GM23338 (cell line): Measurements from ENCODE around the gene KRT9. TPM values are rescaled to one million over a fixed set of nuclear protein-coding genes. Genes with fewer than 3 reads are reported as not detected.

Experiments
- ATAC-seq: fragments of 200-7000 bp; cut with Tn5 transposase; 3 replicates; pipeline ENCODE4 v1.9.1; 2020
- DNase-seq: peaks from one replicate; pipeline ENCODE4 v3.0.0-alpha.2; 2015; ENCODE audit warnings: low spot score
- H2AFZ ChIP-seq: fragments of 200-600 bp; sonication (generic); 2 replicates; pipeline ENCODE4 v1.8.0; 2016; ENCODE audit warnings: antibody characterized with exemption, mild to moderate bottlenecking, moderate library complexity
- H3F3A ChIP-seq: fragments of 200-600 bp; sonication (generic); replicated peaks from 2 replicates; pipeline ENCODE4 v1.8.0; 2017; ENCODE audit warnings: antibody characterized with exemption, mixed run types, low read depth
- H3K27ac ChIP-seq: fragments of 200-600 bp; sonication (generic); 2 replicates; pipeline ENCODE4 v1.6.1; 2016; ENCODE audit warnings: low read depth
- H3K27me3 ChIP-seq: fragments of 200-600 bp; sonication (generic); 2 replicates; pipeline ENCODE4 v1.8.0; 2016; ENCODE audit warnings: mild to moderate bottlenecking, mixed run types, moderate library complexity; ENCODE audit not compliant: insufficient read depth
- H3K36me3 ChIP-seq: fragments of 200-600 bp; sonication (generic); 2 replicates; pipeline ENCODE4 v1.8.0; 2016; ENCODE audit warnings: mild to moderate bottlenecking; ENCODE audit not compliant: insufficient read depth
- H3K4me1 ChIP-seq: fragments of 200-600 bp; sonication (generic); 2 replicates; pipeline ENCODE4 v1.8.0; 2016; ENCODE audit warnings: mild to moderate bottlenecking, moderate library complexity; ENCODE audit not compliant: insufficient read depth
- H3K4me2 ChIP-seq: fragments of 200-600 bp; sonication (generic); 2 replicates; pipeline ENCODE4 v1.7.1; 2017; ENCODE audit warnings: mixed run types
- H3K4me3 ChIP-seq: fragments of 200-600 bp; sonication (generic); 2 replicates; pipeline ENCODE4 v1.6.1; 2016; ENCODE audit warnings: mixed run types
- H3K79me2 ChIP-seq: fragments of 200-600 bp; sonication (generic); replicated peaks from 2 replicates; pipeline ENCODE4 v1.8.0; 2017; ENCODE audit warnings: mild to moderate bottlenecking; ENCODE audit not compliant: insufficient read depth
- H3K9me2 ChIP-seq: fragments of 200-600 bp; sonication (generic); 2 replicates; pipeline ENCODE4 v1.8.0; 2017; ENCODE audit not compliant: insufficient read depth
- H4K20me1 ChIP-seq: fragments of 200-600 bp; sonication (generic); replicated peaks from 2 replicates; pipeline ENCODE4 v1.8.0; 2017; ENCODE audit warnings: mild to moderate bottlenecking; ENCODE audit not compliant: insufficient read depth
- H3K27ac Mint-ChIP-seq: 2 replicates; pipeline ENCODE4 v1.8.0; 2020; ENCODE audit warnings: inconsistent platforms, mild to moderate bottlenecking, moderate library complexity, mixed read lengths
- H3K27me3 Mint-ChIP-seq: 3 replicates; pipeline ENCODE4 v1.8.0; 2022; ENCODE audit warnings: low read depth, mild to moderate bottlenecking, moderate library complexity, mixed read lengths, inconsistent platforms; ENCODE audit not compliant: insufficient read depth, poor library complexity
- H3K36me3 Mint-ChIP-seq: 3 replicates; pipeline ENCODE4 v1.8.0; 2021; ENCODE audit warnings: low read depth, mild to moderate bottlenecking, inconsistent platforms, moderate library complexity, mixed read lengths
- H3K4me1 Mint-ChIP-seq: 3 replicates; pipeline ENCODE4 v1.8.0; 2020; ENCODE audit warnings: mild to moderate bottlenecking, inconsistent platforms, mixed read lengths
- H3K4me3 Mint-ChIP-seq: 3 replicates; pipeline ENCODE4 v1.8.0; 2021; ENCODE audit warnings: moderate library complexity, mild to moderate bottlenecking, inconsistent platforms, mixed read lengths
- H3K9me3 Mint-ChIP-seq: 3 replicates; pipeline ENCODE4 v1.8.0; 2020; ENCODE audit warnings: moderate library complexity, mild to moderate bottlenecking, inconsistent platforms, mixed read lengths
- CREB1 ChIP-seq: fragments of 250-450 bp; sonication (Bioruptor Pico); IDR thresholded peaks from 2 replicates; pipeline ENCODE4 v1.5.0; 2020; ENCODE audit warnings: low read depth, mild to moderate bottlenecking, moderate library complexity
- EZH2 ChIP-seq: fragments of 200-600 bp; sonication (generic); IDR thresholded peaks from one replicate; pipeline ENCODE4 v1.8.0; 2017; ENCODE audit warnings: antibody characterized with exemption, mild to moderate bottlenecking, low read depth; ENCODE audit not compliant: unreplicated experiment
- EZH2phosphoT487 ChIP-seq: fragments of 200-600 bp; sonication (generic); IDR thresholded peaks from one replicate; pipeline ENCODE4 v1.8.1; 2018; ENCODE audit warnings: antibody characterized with exemption; ENCODE audit not compliant: unreplicated experiment
- JUNB ChIP-seq: IDR thresholded peaks from one replicate; pipeline ENCODE4 v1.6.1; 2016; ENCODE audit warnings: antibody characterized with exemption; ENCODE audit not compliant: unreplicated experiment
- NANOG ChIP-seq: IDR thresholded peaks from 2 replicates; pipeline ENCODE4 v1.6.1; 2016; ENCODE audit warnings: antibody characterized with exemption, borderline replicate concordance
- POLR2AphosphoS5 ChIP-seq: IDR thresholded peaks from 2 replicates; pipeline ENCODE4 v1.6.1; 2016; ENCODE audit warnings: antibody characterized with exemption, low read depth
- STAT1 ChIP-seq: IDR thresholded peaks from one replicate; pipeline ENCODE4 v1.6.1; 2016; ENCODE audit warnings: antibody characterized with exemption; ENCODE audit not compliant: unreplicated experiment
- ZNF114 ChIP-seq: fragments of 250-450 bp; sonication (Bioruptor Pico); IDR thresholded peaks from 2 replicates; pipeline ENCODE4 v1.5.0; 2020; ENCODE audit warnings: mild to moderate bottlenecking, moderate library complexity
- ZNF331 ChIP-seq: fragments of 250-450 bp; sonication (Bioruptor Pico); IDR thresholded peaks from 2 replicates; pipeline ENCODE4 v1.5.0; 2020; ENCODE audit warnings: low read depth, mild to moderate bottlenecking, moderate library complexity
- polyA plus RNA-seq: library from polyadenylated mRNA; unstranded; fragments of >200 nt; fragmentation: Nextera tagmentation; extraction: Ambion mirVana; gene quantifications from 2 replicates; pipeline ENCODE4 v1.2.1, GENCODE V29; 2016
- total RNA-seq: library from RNA; depleted of rRNA; stranded (reverse); fragments of >200 nt; shearing (Covaris generic); gene quantifications from 2 replicates; pipeline ENCODE4 v1.2.3, GENCODE V29; 2014
- TF ChIP-seq, protein P1 (sequence below): IDR thresholded peaks from one replicate; pipeline ENCODE4 v1.6.1; 2018; ENCODE audit warnings: antibody characterized with exemption; ENCODE audit not compliant: unreplicated experiment
- TF ChIP-seq, protein P2 (sequence below): fragments of 250-450 bp; sonication (Bioruptor Pico); IDR thresholded peaks from 2 replicates; pipeline ENCODE4 v1.5.0; 2020; ENCODE audit warnings: mild to moderate bottlenecking, moderate library complexity
- TF ChIP-seq, protein P3 (sequence below), 2 experiments: fragments of 200-600 bp in 1 of 2; sonication (generic) in 1 of 2; conservative IDR thresholded peaks; 2 replicates each; pipeline versions ENCODE4 v1.5.1 to v1.6.1; 2016 to 2017; ENCODE audit warnings: antibody characterized with exemption in 2 of 2, low read depth in 2 of 2, mild to moderate bottlenecking in 2 of 2, moderate library complexity in 1 of 2
- TF ChIP-seq, protein P4 (sequence below): IDR thresholded peaks from 2 replicates; pipeline ENCODE4 v1.6.1; 2016; ENCODE audit warnings: antibody characterized with exemption

Gene KRT9
- total and polyA plus RNA-seq, 2 experiments from 2014 or later = not detected

DNA sequence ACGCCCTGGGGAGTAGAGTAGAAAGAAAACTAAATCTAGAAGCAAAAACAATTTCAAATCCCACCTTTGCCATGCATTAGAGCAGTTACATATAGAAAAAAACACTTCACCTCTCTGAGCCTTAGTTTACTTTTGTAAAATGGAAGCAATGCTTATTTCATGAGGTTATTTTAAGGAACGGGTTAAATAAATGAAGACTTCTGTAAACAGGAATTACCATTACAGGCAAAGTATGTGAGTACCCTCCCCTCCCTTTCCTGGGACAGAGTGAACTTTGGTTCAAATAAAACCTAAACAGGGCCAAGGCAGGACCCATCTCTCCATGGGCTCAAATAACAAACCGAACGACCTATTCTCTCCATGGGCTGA is 48.6 kb downstream of the KRT9 start:
- H3K27ac Mint-ChIP-seq = no peak overlapping the region
- ATAC-seq = no peak

More for the DNA sequence above, 48.6 kb downstream of the KRT9 start:
- no peaks in the 10 kb centered on the region for H3K9me2 ChIP-seq
- H3K36me3 ChIP-seq = 0 out of 2 replicates have a peak, but pooled peaks cover 9% of the 10 kb centered on the region
- peaks cover 30% of the 10 kb centered on the region for H3K4me1 Mint-ChIP-seq
- peaks cover 12% of the 10 kb centered on the region; the same call in 1 of the 2 replicates for H3K4me1 ChIP-seq
- peaks cover 14% of the 10 kb centered on the region for H3K27me3 Mint-ChIP-seq
- DNase-seq = no peak
- H4K20me1 ChIP-seq = peaks cover 9% of the 10 kb centered on the region; the same call in 1 of the 2 replicates
- TF ChIP-seq STAT1 (no peak), POLR2AphosphoS5 (no peak), ZNF331 (CRISPR knock-in tag) (no peak), EZH2phosphoT487 (no peak), NANOG (no peak), ZNF114 (CRISPR knock-in tag) (no peak), EZH2 (no peak), JUNB (no peak), CREB1 (no peak)
- TF ChIP-seq, protein P1, sequence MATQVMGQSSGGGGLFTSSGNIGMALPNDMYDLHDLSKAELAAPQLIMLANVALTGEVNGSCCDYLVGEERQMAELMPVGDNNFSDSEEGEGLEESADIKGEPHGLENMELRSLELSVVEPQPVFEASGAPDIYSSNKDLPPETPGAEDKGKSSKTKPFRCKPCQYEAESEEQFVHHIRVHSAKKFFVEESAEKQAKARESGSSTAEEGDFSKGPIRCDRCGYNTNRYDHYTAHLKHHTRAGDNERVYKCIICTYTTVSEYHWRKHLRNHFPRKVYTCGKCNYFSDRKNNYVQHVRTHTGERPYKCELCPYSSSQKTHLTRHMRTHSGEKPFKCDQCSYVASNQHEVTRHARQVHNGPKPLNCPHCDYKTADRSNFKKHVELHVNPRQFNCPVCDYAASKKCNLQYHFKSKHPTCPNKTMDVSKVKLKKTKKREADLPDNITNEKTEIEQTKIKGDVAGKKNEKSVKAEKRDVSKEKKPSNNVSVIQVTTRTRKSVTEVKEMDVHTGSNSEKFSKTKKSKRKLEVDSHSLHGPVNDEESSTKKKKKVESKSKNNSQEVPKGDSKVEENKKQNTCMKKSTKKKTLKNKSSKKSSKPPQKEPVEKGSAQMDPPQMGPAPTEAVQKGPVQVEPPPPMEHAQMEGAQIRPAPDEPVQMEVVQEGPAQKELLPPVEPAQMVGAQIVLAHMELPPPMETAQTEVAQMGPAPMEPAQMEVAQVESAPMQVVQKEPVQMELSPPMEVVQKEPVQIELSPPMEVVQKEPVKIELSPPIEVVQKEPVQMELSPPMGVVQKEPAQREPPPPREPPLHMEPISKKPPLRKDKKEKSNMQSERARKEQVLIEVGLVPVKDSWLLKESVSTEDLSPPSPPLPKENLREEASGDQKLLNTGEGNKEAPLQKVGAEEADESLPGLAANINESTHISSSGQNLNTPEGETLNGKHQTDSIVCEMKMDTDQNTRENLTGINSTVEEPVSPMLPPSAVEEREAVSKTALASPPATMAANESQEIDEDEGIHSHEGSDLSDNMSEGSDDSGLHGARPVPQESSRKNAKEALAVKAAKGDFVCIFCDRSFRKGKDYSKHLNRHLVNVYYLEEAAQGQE = no peak
- TF ChIP-seq, protein P2, sequence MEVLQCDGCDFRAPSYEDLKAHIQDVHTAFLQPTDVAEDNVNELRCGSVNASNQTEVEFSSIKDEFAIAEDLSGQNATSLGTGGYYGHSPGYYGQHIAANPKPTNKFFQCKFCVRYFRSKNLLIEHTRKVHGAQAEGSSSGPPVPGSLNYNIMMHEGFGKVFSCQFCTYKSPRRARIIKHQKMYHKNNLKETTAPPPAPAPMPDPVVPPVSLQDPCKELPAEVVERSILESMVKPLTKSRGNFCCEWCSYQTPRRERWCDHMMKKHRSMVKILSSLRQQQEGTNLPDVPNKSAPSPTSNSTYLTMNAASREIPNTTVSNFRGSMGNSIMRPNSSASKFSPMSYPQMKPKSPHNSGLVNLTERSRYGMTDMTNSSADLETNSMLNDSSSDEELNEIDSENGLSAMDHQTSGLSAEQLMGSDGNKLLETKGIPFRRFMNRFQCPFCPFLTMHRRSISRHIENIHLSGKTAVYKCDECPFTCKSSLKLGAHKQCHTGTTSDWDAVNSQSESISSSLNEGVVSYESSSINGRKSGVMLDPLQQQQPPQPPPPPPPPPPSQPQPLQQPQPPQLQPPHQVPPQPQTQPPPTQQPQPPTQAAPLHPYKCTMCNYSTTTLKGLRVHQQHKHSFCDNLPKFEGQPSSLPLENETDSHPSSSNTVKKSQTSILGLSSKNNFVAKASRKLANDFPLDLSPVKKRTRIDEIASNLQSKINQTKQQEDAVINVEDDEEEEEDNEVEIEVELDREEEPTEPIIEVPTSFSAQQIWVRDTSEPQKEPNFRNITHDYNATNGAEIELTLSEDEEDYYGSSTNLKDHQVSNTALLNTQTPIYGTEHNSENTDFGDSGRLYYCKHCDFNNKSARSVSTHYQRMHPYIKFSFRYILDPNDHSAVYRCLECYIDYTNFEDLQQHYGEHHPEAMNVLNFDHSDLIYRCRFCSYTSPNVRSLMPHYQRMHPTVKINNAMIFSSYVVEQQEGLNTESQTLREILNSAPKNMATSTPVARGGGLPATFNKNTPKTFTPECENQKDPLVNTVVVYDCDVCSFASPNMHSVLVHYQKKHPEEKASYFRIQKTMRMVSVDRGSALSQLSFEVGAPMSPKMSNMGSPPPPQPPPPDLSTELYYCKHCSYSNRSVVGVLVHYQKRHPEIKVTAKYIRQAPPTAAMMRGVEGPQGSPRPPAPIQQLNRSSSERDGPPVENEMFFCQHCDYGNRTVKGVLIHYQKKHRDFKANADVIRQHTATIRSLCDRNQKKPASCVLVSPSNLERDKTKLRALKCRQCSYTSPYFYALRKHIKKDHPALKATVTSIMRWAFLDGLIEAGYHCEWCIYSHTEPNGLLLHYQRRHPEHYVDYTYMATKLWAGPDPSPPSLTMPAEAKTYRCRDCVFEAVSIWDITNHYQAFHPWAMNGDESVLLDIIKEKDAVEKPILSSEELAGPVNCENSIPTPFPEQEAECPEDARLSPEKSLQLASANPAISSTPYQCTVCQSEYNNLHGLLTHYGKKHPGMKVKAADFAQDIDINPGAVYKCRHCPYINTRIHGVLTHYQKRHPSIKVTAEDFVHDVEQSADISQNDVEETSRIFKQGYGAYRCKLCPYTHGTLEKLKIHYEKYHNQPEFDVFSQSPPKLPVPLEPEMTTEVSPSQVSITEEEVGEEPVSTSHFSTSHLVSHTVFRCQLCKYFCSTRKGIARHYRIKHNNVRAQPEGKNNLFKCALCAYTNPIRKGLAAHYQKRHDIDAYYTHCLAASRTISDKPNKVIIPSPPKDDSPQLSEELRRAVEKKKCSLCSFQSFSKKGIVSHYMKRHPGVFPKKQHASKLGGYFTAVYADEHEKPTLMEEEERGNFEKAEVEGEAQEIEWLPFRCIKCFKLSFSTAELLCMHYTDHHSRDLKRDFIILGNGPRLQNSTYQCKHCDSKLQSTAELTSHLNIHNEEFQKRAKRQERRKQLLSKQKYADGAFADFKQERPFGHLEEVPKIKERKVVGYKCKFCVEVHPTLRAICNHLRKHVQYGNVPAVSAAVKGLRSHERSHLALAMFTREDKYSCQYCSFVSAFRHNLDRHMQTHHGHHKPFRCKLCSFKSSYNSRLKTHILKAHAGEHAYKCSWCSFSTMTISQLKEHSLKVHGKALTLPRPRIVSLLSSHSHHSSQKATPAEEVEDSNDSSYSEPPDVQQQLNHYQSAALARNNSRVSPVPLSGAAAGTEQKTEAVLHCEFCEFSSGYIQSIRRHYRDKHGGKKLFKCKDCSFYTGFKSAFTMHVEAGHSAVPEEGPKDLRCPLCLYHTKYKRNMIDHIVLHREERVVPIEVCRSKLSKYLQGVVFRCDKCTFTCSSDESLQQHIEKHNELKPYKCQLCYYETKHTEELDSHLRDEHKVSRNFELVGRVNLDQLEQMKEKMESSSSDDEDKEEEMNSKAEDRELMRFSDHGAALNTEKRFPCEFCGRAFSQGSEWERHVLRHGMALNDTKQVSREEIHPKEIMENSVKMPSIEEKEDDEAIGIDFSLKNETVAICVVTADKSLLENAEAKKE = no peak
- TF ChIP-seq, protein P3, sequence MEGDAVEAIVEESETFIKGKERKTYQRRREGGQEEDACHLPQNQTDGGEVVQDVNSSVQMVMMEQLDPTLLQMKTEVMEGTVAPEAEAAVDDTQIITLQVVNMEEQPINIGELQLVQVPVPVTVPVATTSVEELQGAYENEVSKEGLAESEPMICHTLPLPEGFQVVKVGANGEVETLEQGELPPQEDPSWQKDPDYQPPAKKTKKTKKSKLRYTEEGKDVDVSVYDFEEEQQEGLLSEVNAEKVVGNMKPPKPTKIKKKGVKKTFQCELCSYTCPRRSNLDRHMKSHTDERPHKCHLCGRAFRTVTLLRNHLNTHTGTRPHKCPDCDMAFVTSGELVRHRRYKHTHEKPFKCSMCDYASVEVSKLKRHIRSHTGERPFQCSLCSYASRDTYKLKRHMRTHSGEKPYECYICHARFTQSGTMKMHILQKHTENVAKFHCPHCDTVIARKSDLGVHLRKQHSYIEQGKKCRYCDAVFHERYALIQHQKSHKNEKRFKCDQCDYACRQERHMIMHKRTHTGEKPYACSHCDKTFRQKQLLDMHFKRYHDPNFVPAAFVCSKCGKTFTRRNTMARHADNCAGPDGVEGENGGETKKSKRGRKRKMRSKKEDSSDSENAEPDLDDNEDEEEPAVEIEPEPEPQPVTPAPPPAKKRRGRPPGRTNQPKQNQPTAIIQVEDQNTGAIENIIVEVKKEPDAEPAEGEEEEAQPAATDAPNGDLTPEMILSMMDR (conservative IDR thresholded peaks at IDR 0.05; ENCODE audit: low read depth in 2 of 2) = no peak
- TF ChIP-seq, protein P4, sequence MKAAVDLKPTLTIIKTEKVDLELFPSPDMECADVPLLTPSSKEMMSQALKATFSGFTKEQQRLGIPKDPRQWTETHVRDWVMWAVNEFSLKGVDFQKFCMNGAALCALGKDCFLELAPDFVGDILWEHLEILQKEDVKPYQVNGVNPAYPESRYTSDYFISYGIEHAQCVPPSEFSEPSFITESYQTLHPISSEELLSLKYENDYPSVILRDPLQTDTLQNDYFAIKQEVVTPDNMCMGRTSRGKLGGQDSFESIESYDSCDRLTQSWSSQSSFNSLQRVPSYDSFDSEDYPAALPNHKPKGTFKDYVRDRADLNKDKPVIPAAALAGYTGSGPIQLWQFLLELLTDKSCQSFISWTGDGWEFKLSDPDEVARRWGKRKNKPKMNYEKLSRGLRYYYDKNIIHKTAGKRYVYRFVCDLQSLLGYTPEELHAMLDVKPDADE = no peak
- H3K36me3 Mint-ChIP-seq = peaks cover 40% of the 10 kb centered on the region
- no peak overlapping the region for H2AFZ ChIP-seq
- H3K4me3 ChIP-seq = no peak overlapping the region
- no peak overlapping the region for H3K27ac ChIP-seq
- H3K4me2 ChIP-seq = no peak overlapping the region
- peaks cover 11% of the 10 kb centered on the region for H3K79me2 ChIP-seq
- no peak overlapping the region for H3K4me3 Mint-ChIP-seq
- 0 out of 2 replicates have a peak, but pooled peaks cover 4% of the 10 kb centered on the region for H3F3A ChIP-seq
- no peaks in the 10 kb centered on the region; the same call in 2 of the 3 replicates for H3K9me3 Mint-ChIP-seq
- no peaks in the 10 kb centered on the region for H3K27me3 ChIP-seq
